K562 treated with DMSO at 1 percent for 48 hours (cell line): ENCODE results near the gene CPNE8. TPM values are rescaled to one million over a fixed set of nuclear protein-coding genes. Genes with fewer than 3 reads are reported as not detected.

ENCODE experiments used
- total RNA-seq: library from RNA; unstranded; fragments of 300-600 nt; gene quantifications from 2 replicates; pipeline ENCODE4 v1.2.3, GENCODE V29; 2022; ENCODE audit warnings: low replicate concordance; ENCODE audit errors: extremely low read depth

The CPNE8 gene
- not detected in 2 replicates for total RNA-seq

DNA sequence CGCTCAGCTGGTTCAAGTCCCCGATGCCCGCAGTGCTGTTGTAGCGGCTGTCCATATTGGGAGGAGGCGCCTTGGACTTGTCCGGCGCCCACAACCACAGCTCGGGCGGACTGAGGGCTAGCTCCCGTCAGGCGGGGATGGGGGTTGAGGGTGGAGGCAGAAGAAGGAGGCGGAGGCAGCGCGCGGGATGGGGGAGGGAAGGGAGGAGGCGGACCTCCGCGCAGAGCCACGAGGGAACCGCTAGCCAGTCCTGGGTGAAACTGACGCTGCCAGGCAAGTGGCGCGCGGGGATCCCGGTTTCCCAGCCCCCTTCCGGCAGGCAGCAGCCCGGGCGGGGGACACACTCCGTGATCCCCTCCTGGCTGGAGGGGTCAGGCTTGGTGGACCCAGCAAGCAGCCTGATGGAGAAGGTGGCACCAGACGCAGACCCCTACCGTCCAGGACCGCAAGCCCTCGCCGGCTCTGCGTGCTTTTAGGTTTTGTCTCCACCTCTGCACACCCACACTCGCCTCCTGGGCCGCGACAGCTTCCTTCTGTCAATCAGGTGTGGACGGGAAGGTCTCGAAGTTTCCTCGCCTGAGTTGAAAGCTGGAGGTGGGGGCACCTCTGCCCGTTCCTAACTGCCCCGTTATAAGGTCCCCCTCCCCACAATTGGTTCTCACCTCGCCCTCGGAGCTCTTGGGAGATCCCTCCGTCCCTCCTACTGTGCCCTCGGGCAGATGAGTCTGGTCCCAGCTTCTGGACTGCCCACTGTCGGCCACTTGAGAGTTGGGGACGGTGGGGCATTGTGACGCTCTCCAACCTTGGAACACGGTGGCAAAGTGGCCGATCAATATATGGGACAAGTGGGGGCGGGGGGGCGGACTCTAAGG lies at the start of gene CPNE8:
TSS of gene CPNE8 (minus strand) at position 112 of the 872 bp plus-strand sequence. CDS start at position 55, 57 bp downstream.

